Measurements from ENCODE around the gene AFF3. TPM values are rescaled to one million over a fixed set of nuclear protein-coding genes. Genes with fewer than 3 reads are reported as not detected.
"Not testable (repeated sequence)": the region's sequence is repeated elsewhere in the genome, so short reads cannot be mapped to it uniquely, and the experiment has no call there.

AFF3 gene
- total RNA-seq, 4 donors from 2014 or later, result 8.5 to 77.2 (median 27.1) TPM

- Histone ChIP-seq H3K4me3 (no peak overlapping the region), H3K27ac (no peak overlapping the region), H3K9me3 (no peaks in the 10 kb centered on the region), H3K4me1 (no peaks in the 10 kb centered on the region), H3K36me3 (no peaks in the 10 kb centered on the region), H3K27me3 (no peaks in the 10 kb centered on the region)
- no peak for DNase-seq
- TF ChIP-seq POLR2A (IDR thresholded peaks at IDR 0.05), result no peak
- TF ChIP-seq CTCF (IDR thresholded peaks at IDR 0.05), result no peak
- intact Hi-C loops (cut with DNase I; ENCODE audit: low total_unique reads), result no loop called here
Observed at GRCh38 chr2:99743146-99743545, 399.2 kb downstream of the AFF3 start.

- intact Hi-C loops (cut with DNase I; ENCODE audit: low total_unique reads), result no loop called here
- H3K4me1 ChIP-seq, result no peaks in the 10 kb centered on the region
- no peak overlapping the region for H3K4me3 ChIP-seq
- no peaks in the 10 kb centered on the region for H3K9me3 ChIP-seq
- no peaks in the 10 kb centered on the region for H3K27me3 ChIP-seq
- H3K36me3 ChIP-seq, result no peaks in the 10 kb centered on the region
- TF ChIP-seq CTCF (IDR thresholded peaks at IDR 0.05) (no peak), POLR2A (IDR thresholded peaks at IDR 0.05) (no peak)
- no peak for DNase-seq
- no peak overlapping the region for H3K27ac ChIP-seq
Observed at GRCh38 chr2:99737537-99737936, 404.9 kb downstream of the AFF3 start.

- no peaks in the 10 kb centered on the region for H3K27me3 ChIP-seq
Observed at GRCh38 chr2:99735753-99736152, 406.6 kb downstream of the AFF3 start.

GRCh38 chr2:99735314-99735713 is 407.1 kb downstream of the AFF3 start:
- H3K9me3 ChIP-seq; H3K36me3 ChIP-seq; H3K4me3 ChIP-seq; DNase-seq; H3K27me3 ChIP-seq; H3K27ac ChIP-seq; intact Hi-C loops (cut with DNase I; ENCODE audit: low total_unique reads); H3K4me1 ChIP-seq: not testable (repeated sequence)

More at GRCh38 chr2:99735753-99736152, 406.6 kb downstream of the AFF3 start:
- no peak for DNase-seq
- no peak overlapping the region for H3K4me3 ChIP-seq
- no peaks in the 10 kb centered on the region for H3K4me1 ChIP-seq
- H3K36me3 ChIP-seq, result no peaks in the 10 kb centered on the region
- no peak overlapping the region for H3K27ac ChIP-seq
- intact Hi-C loops (cut with DNase I; ENCODE audit: low total_unique reads), result no loop called here
- no peak for TF ChIP-seq POLR2A (IDR thresholded peaks at IDR 0.05)
- no peak for TF ChIP-seq CTCF (IDR thresholded peaks at IDR 0.05)
- no peaks in the 10 kb centered on the region for H3K9me3 ChIP-seq

- intact Hi-C loops (cut with DNase I; ENCODE audit: low total_unique reads), result no loop called here
- no peak for DNase-seq
- no peaks in the 10 kb centered on the region for H3K27me3 ChIP-seq
- H3K9me3 ChIP-seq, result no peaks in the 10 kb centered on the region
- TF ChIP-seq CTCF (IDR thresholded peaks at IDR 0.05), result no peak
- no peaks in the 10 kb centered on the region for H3K36me3 ChIP-seq
- H3K4me3 ChIP-seq, result no peak overlapping the region
- peaks cover 0 to 5% of the 10 kb centered on the region in 2 donors for H3K4me1 ChIP-seq
- no peak overlapping the region for H3K27ac ChIP-seq
Observed at GRCh38 chr2:99734236-99734635, 408.2 kb downstream of the AFF3 start.

Data from uterus (tissue), 4 donors.